Muscle layer of duodenum (tissue), 2 donors: ENCODE measurements around the gene FAM53B.

Experiments used
- H3K27ac ChIP-seq: one replicate; pipeline ENCODE4 v1.7.0; 2013; ENCODE audit warnings: mild to moderate bottlenecking, low read length
- H3K27me3 ChIP-seq: one replicate; pipeline ENCODE4 v1.7.0; 2013; ENCODE audit warnings: low read depth, mild to moderate bottlenecking, control low read depth, low read length
- H3K36me3 ChIP-seq, 2 donors: one replicate each; pipeline ENCODE4 v1.7.0; 2013; ENCODE audit warnings: low read length in 2 of 2, control low read depth in 1 of 2, mild to moderate bottlenecking in 1 of 2; ENCODE audit not compliant: insufficient read depth in 2 of 2, control insufficient read depth in 1 of 2
- H3K4me1 ChIP-seq, 2 donors: one replicate each; pipeline ENCODE4 v1.7.0; 2013; ENCODE audit warnings: low read length in 2 of 2, mild to moderate bottlenecking in 2 of 2, control low read depth in 1 of 2, moderate library complexity in 1 of 2; ENCODE audit not compliant: insufficient read depth in 2 of 2, control insufficient read depth in 1 of 2
- H3K4me3 ChIP-seq, 2 donors: one replicate each; pipeline ENCODE4 v1.7.0; 2013; ENCODE audit warnings: low read length in 2 of 2, low read depth in 1 of 2, mild to moderate bottlenecking in 1 of 2
- H3K9me3 ChIP-seq, 2 donors: one replicate each; pipeline ENCODE4 v1.7.0; 2013; ENCODE audit warnings: low read length in 2 of 2, control low read depth in 1 of 2, mild to moderate bottlenecking in 1 of 2; ENCODE audit not compliant: control insufficient read depth in 1 of 2
- donor health status: healthy.

The FAM53B gene

GRCh38 chr10:124628676-124629021 is 115.5 kb downstream of the FAM53B start:
- Histone ChIP-seq H3K4me3 (no peak overlapping the region), H3K9me3 (no peaks in the 10 kb centered on the region), H3K36me3 (no peaks in the 10 kb centered on the region), H3K27ac (no peak overlapping the region), H3K27me3 (no peaks in the 10 kb centered on the region), H3K4me1 (peaks cover 10 to 58% of the 10 kb centered on the region in 2 donors)

GRCh38 chr10:124627866-124628675 is 116.1 kb downstream of the FAM53B start:
- no peak overlapping the region for H3K27ac ChIP-seq
- peaks cover 10 to 58% of the 10 kb centered on the region in 2 donors for H3K4me1 ChIP-seq
- peaks cover 0 to 3% of the 10 kb centered on the region in 2 donors for H3K36me3 ChIP-seq
- H3K27me3 ChIP-seq: no peaks in the 10 kb centered on the region
- H3K4me3 ChIP-seq: no peak overlapping the region
- H3K9me3 ChIP-seq: no peaks in the 10 kb centered on the region

GRCh38 chr10:124626759-124627380 is 117.3 kb downstream of the FAM53B start:
- Histone ChIP-seq H3K27ac (no peak overlapping the region), H3K27me3 (no peaks in the 10 kb centered on the region), H3K4me1 (peaks cover 10 to 47% of the 10 kb centered on the region in 2 donors), H3K36me3 (peaks cover 6 to 7% of the 10 kb centered on the region in 2 donors), H3K4me3 (no peak overlapping the region), H3K9me3 (no peaks in the 10 kb centered on the region)

GRCh38 chr10:124625831-124626238 is 118.3 kb downstream of the FAM53B start:
- Histone ChIP-seq H3K4me3 (no peak overlapping the region), H3K9me3 (no peaks in the 10 kb centered on the region), H3K36me3 (peaks cover 6 to 7% of the 10 kb centered on the region in 2 donors), H3K27me3 (no peaks in the 10 kb centered on the region), H3K4me1 (peaks cover 16 to 46% of the 10 kb centered on the region in 2 donors), H3K27ac (no peak overlapping the region)

- Histone ChIP-seq H3K9me3 (no peaks in the 10 kb centered on the region), H3K4me1 (peaks cover 16 to 37% of the 10 kb centered on the region in 2 donors), H3K27ac (no peak overlapping the region), H3K36me3 (peaks cover 6 to 7% of the 10 kb centered on the region in 2 donors), H3K4me3 (no peak overlapping the region), H3K27me3 (no peaks in the 10 kb centered on the region)
These were observed 119.3 kb downstream of the FAM53B start for GRCh38 chr10:124624895-124625294.

GRCh38 chr10:124624466-124624865 is 119.7 kb downstream of the FAM53B start:
- Histone ChIP-seq H3K9me3 (no peaks in the 10 kb centered on the region), H3K27ac (no peak overlapping the region), H3K4me3 (no peak overlapping the region), H3K27me3 (no peaks in the 10 kb centered on the region), H3K4me1 (peaks cover 16 to 38% of the 10 kb centered on the region in 2 donors), H3K36me3 (peaks cover 6 to 7% of the 10 kb centered on the region in 2 donors)

GRCh38 chr10:124624006-124624405 is 120.2 kb downstream of the FAM53B start:
- H3K27me3 ChIP-seq: no peaks in the 10 kb centered on the region
- H3K27ac ChIP-seq: no peak overlapping the region
- peaks cover 16 to 35% of the 10 kb centered on the region in 2 donors for H3K4me1 ChIP-seq
- no peak overlapping the region for H3K4me3 ChIP-seq
- H3K36me3 ChIP-seq: peaks cover 6 to 7% of the 10 kb centered on the region in 2 donors
- H3K9me3 ChIP-seq: no peaks in the 10 kb centered on the region

GRCh38 chr10:124622866-124623536 is 121.2 kb downstream of the FAM53B start:
- H3K36me3 ChIP-seq: peaks cover 6 to 7% of the 10 kb centered on the region in 2 donors
- H3K4me1 ChIP-seq: peaks cover 7 to 25% of the 10 kb centered on the region in 2 donors
- no peaks in the 10 kb centered on the region for H3K9me3 ChIP-seq
- no peak overlapping the region for H3K27ac ChIP-seq
- no peak overlapping the region for H3K4me3 ChIP-seq
- no peaks in the 10 kb centered on the region for H3K27me3 ChIP-seq

- Histone ChIP-seq H3K4me3 (no peak overlapping the region), H3K27ac (no peak overlapping the region), H3K4me1 (peaks cover 6 to 18% of the 10 kb centered on the region in 2 donors), H3K9me3 (no peaks in the 10 kb centered on the region), H3K36me3 (peaks cover 6 to 11% of the 10 kb centered on the region in 2 donors), H3K27me3 (no peaks in the 10 kb centered on the region)
These were observed 122.0 kb downstream of the FAM53B start for GRCh38 chr10:124622158-124622557.

- Histone ChIP-seq H3K36me3 (peaks cover 6 to 17% of the 10 kb centered on the region in 2 donors), H3K4me1 (peaks cover 6 to 13% of the 10 kb centered on the region in 2 donors), H3K27ac (no peak overlapping the region)
These were observed 122.5 kb downstream of the FAM53B start for GRCh38 chr10:124621637-124622036.

GRCh38 chr10:124619802-124620490 is 124.2 kb downstream of the FAM53B start:
- H3K9me3 ChIP-seq: no peaks in the 10 kb centered on the region
- H3K27ac ChIP-seq: no peak overlapping the region
- peaks cover 6 to 17% of the 10 kb centered on the region in 2 donors for H3K36me3 ChIP-seq
- H3K27me3 ChIP-seq: no peaks in the 10 kb centered on the region
- peaks cover 6% of the 10 kb centered on the region in 2 donors for H3K4me1 ChIP-seq
- H3K4me3 ChIP-seq: no peak overlapping the region

More at GRCh38 chr10:124621637-124622036, 122.5 kb downstream of the FAM53B start:
- H3K9me3 ChIP-seq: no peaks in the 10 kb centered on the region
- no peaks in the 10 kb centered on the region for H3K27me3 ChIP-seq
- H3K4me3 ChIP-seq: no peak overlapping the region
